Kidney epithelial cell (primary cell): Measurements from ENCODE around the gene ADGRF3. TPM values are rescaled to one million over a fixed set of nuclear protein-coding genes. Genes with fewer than 3 reads are reported as not detected.
"Not testable (repeated sequence)": the region's sequence is repeated elsewhere in the genome, so short reads cannot be mapped to it uniquely, and the experiment has no call there.

Source experiments
- DNase-seq: peaks from one replicate; pipeline ENCODE4 v3.0.0-alpha.2; 2010; ENCODE audit warnings: low read depth
- H3K27me3 ChIP-seq: 2 replicates; pipeline ENCODE4 v1.6.0; 2011; ENCODE audit warnings: low read length; ENCODE audit not compliant: control insufficient read depth, insufficient read depth
- H3K36me3 ChIP-seq: 2 replicates; pipeline ENCODE4 v1.5.1; 2011; ENCODE audit warnings: low read length; ENCODE audit not compliant: control insufficient read depth, insufficient read depth
- H3K4me3 ChIP-seq: 2 replicates; pipeline ENCODE4 v1.5.1; 2011; ENCODE audit warnings: low read depth, mild to moderate bottlenecking, control low read depth, low read length
- total RNA-seq: library from RNA; depleted of rRNA; stranded (reverse); fragments of >200 nt; gene quantifications from 2 replicates; pipeline ENCODE4 v1.2.3, GENCODE V29; 2015
- TF ChIP-seq, protein P1 (sequence below): IDR thresholded peaks from 2 replicates; pipeline ENCODE4 v1.5.1; 2011; ENCODE audit warnings: mild to moderate bottlenecking, moderate library complexity, low read length, control low read depth, inconsistent platforms; ENCODE audit not compliant: insufficient read depth, poor library complexity, severe bottlenecking

The ADGRF3 gene
- total RNA-seq, 1 donor from 2014 or later, result 0.08 TPM

- no peak overlapping the region for H3K4me3 ChIP-seq
- no peak for DNase-seq
- TF ChIP-seq, protein P1, sequence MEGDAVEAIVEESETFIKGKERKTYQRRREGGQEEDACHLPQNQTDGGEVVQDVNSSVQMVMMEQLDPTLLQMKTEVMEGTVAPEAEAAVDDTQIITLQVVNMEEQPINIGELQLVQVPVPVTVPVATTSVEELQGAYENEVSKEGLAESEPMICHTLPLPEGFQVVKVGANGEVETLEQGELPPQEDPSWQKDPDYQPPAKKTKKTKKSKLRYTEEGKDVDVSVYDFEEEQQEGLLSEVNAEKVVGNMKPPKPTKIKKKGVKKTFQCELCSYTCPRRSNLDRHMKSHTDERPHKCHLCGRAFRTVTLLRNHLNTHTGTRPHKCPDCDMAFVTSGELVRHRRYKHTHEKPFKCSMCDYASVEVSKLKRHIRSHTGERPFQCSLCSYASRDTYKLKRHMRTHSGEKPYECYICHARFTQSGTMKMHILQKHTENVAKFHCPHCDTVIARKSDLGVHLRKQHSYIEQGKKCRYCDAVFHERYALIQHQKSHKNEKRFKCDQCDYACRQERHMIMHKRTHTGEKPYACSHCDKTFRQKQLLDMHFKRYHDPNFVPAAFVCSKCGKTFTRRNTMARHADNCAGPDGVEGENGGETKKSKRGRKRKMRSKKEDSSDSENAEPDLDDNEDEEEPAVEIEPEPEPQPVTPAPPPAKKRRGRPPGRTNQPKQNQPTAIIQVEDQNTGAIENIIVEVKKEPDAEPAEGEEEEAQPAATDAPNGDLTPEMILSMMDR, result no peak
Observed at GRCh38 chr2:26309921-26310320, 36.7 kb downstream of the ADGRF3 start.

DNA sequence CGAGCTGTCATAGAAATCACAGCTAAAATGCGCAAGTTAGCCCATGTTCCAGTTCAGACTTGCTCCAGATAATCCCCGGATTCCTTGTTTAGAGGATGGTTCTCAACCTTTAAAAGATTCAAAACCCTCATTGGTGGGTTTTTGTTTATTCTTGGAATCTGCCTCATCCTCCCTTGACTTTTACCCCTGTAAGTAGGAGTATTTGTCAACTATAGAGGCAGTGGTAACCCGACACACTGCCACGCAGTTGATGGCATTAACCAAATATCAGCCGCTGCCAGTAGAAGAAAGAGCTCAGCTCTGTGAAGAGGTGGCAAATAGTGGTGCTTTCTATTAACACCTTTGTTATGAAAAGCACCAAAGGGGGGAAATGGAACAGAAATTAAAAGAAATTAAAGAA, 41.0 kb downstream of the ADGRF3 start:
- TF ChIP-seq, protein P1, result no peak
- H3K4me3 ChIP-seq, result no peak overlapping the region
- DNase-seq, result no peak

More at GRCh38 chr2:26309921-26310320, 36.7 kb downstream of the ADGRF3 start:
- no peaks in the 10 kb centered on the region for H3K36me3 ChIP-seq
- H3K27me3 ChIP-seq, result no peaks in the 10 kb centered on the region

DNA sequence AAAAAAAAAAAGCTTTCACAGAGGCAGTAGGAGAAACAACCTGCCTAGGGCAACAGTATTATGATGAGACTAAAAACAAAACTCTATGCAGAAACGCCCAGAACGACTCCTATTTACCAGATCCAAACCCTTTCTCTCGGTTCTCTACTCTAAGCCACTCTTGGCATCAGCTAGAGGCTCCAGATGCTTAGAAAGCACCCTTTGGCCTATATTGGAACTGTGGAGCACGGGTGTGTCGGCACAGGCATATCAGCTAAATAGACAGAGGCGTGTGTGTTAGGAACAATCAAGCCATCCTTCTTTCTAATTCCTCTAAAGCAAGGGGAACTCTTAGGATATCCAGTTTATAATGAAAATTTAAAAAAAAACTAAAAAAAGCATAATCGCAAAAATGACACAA, 41.5 kb downstream of the ADGRF3 start:
- H3K4me3 ChIP-seq, H3K27me3 ChIP-seq, H3K36me3 ChIP-seq, DNase-seq: not testable (repeated sequence)

More for the DNA sequence above, 41.0 kb downstream of the ADGRF3 start:
- H3K36me3 ChIP-seq, result no peaks in the 10 kb centered on the region
- H3K27me3 ChIP-seq, result no peaks in the 10 kb centered on the region

DNA sequence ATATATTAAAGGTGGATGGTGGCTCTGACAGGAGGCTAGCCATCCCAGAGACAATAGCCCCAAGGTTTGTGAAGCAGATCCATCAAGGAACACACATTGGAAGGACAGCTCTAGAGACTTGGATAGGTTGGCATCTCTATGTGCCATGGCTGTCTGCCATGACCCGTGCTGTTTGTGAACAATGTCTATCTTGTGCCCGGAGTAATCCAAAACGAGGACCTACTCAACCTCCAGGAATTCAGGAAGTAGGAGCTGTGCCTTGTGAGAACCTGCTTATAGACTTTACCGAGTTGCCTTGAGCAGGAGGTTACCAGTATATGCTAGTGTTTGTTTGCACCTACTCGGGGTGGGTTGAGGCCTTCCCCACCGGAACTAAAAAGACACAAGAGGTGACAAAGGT, 43.7 kb downstream of the ADGRF3 start:
- TF ChIP-seq, protein P1, result no peak
- Histone ChIP-seq H3K27me3 (no peaks in the 10 kb centered on the region), H3K36me3 (no peaks in the 10 kb centered on the region), H3K4me3 (no peak overlapping the region)
- DNase-seq, result no peak

DNA sequence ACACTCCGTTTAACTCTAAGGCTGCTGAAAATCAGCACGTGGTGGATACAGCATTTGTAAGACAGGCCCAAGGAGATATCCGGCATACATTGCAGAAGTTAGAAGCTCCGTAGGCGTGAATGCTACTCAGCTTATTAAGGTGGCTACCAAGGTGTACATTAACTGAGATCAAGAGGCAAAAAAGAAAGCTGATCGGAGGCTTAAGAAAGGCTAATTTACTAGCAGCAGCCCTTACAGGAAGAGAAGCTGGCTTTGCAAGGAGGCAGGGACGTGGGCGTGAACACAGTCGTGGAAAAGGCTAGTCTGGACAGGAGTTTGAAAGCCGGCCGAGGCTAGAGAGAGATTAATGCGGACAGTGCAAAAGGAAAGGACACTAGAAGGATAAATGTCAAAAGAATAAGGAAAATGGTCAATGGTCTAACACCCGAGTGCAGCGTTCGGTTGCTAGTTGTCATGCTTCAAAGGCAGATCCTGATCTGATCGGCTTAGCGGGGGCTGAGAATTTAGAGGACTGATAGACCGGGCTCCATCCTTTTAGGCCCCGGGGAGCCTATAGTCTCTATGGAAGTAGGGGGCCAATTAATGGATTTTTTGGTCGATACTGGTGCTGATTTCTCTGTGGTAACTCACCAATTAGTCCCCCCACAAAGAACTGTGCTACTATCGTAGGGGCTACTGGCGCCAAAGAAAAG, 46.2 kb downstream of the ADGRF3 start:
- TF ChIP-seq, protein P1, result no peak
- no peaks in the 10 kb centered on the region for H3K36me3 ChIP-seq
- H3K4me3 ChIP-seq, result peak overlapping the region; percentile 8
- DNase-seq, result no peak
- H3K27me3 ChIP-seq, result no peaks in the 10 kb centered on the region

- DNase-seq, result no peak
Observed at GRCh38 chr2:26299471-26300101, 47.0 kb downstream of the ADGRF3 start.

More at GRCh38 chr2:26299471-26300101, 47.0 kb downstream of the ADGRF3 start:
- TF ChIP-seq, protein P1, result no peak
- no peaks in the 10 kb centered on the region for H3K36me3 ChIP-seq
- peak overlapping the region; percentile 23 for H3K4me3 ChIP-seq
- no peaks in the 10 kb centered on the region for H3K27me3 ChIP-seq
